ENCODE data around the gene PRKAG2. TPM values are rescaled to one million over a fixed set of nuclear protein-coding genes. Genes with fewer than 3 reads are reported as not detected.

The PRKAG2 gene
- total RNA-seq, 1 donor from 2014 or later, result 15.2 TPM

- no peak for DNase-seq
Observed at GRCh38 chr7:151726652-151727578, 150.0 kb downstream of the PRKAG2 start.

DNA sequence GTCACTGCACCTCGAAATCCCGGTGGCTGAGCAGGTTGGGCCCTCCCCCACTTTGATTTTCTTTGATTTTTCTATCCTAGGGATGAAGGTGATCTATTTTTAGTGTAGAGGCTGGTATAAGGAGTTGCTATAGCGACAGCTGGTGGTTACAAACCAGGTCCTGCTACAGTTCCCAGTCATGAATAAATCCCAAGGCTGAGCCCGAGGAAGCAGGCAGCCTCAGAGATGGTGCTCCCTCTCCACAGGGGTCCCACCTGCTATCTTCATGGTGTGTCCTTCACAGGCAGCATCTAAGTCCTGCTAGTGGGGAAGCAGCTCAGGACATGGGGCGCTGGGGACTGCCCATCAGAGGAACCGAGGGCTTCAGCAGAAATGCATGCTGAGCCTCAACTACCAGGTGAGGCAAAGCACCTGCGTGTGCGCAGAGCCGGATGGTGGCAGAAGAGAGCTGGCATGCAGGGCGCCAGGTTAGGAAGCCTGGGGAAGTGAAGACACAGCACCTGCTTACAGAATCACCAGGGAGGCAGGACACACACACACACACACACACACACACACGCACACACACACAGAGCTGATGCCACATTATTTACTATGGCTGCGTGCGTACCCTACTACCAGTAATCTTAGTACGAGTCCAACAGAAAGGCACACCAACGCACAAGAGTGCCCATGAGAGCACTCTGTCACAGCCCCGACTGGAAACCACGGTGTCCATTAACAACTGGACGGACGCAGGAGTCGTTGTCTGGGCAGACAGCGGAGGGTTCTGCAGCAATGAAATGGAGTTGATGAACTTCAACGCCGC, 150.9 kb downstream of the PRKAG2 start:
- no peak for DNase-seq

DNA sequence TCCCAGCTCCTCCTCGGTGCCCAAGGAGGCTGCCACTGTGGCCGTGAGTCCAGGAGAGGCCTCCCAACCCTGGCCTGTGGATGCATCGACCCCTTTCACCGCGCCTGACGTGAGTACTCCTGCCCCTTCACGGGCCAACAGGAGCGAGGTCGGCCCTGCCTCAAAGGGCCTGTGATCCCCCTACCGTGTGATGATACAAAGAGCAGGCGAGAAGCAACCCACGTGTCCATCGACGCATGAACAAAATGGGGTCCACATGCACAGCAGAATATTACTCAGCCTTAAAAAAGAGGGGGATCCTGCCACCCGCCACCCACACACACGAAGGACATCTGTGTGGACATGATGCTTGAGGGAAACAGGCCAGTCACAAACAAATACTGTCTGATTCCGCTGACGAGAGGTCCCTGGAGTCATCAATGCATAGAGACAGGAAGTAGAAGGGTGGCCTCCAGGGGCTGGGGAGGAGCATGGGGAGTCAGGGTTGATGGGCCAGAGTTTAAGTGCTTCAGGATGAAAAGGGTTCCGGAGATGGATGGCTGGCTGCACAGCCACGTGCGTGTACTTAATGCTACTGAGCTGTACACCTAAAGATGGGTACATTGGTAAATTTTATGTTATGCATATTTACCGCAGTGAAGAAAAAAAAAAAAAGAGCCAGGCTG, 151.9 kb downstream of the PRKAG2 start:
- DNase-seq, result no peak

DNA sequence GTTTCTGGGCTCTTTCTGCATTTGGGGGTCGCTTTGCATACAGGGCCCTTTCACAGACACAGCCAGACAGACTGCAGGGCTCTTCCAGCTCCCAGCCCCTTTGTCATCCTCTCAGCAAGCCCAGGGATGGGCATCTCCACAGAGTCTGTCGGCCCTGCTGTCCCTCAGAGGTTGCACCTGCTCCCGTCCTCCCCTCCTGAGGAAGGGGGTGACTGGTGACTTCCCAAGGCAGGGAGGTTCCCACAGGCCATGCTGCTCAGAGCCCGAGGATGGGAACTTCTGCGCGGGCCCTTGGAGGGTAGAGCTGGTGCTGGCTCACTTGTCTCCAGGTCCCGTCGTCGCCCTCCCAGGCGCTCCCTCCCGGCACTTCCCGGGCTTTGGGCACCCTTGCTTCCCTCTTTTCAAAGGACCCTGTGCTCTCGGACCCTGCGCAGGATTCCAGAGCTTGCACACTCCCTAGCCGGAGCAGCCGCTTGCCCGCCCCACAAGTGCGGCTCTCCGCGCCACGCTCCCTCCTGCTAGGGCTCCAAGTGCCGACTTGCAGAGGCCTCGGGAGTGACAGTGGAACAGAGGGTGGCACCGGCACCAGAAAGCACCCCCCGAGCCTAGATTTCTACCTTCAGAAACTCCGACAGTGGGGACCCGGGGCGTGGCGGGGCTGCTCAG, 152.5 kb downstream of the PRKAG2 start:
- DNase-seq, result no peak

DNA sequence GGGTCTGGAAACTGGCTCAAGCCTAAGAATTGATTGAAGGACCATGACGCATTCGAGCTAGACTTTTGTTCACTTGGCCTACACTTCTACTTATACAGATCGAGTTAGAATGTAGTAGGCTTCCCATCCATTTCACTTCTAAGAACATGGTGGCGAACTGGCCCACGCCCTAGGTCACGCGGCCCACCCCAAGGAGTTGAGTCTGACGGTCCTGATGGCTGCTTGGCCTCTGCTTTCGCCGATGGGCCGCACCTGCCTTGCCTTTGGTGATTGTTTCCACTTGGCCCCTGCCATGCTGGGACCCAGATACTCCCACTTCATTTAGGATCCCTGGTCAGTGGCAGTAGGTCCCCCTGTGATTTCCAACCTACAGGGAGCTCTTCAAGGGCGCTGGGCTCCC, 153.6 kb downstream of the PRKAG2 start:
- no peak for DNase-seq

DNA sequence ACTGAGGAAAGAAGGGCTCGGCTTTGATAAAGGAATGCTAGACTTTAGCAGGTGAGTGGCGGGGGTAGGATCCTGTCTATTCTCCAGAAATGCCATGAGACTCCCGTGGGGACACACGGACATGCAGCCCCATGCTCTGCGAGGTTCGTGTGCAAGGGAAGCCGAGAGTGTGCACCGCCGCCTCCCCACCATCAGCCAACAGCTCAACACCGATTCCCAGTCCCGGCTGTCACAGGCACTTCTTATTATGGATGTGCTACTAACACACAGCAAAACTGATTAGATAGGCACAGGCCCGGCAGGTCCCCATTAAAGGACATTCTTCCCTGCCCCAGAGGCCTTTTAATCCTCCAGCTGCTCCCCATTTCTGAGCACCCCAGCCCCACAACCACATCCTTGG, 154.4 kb downstream of the PRKAG2 start:
- no peak for DNase-seq

DNA sequence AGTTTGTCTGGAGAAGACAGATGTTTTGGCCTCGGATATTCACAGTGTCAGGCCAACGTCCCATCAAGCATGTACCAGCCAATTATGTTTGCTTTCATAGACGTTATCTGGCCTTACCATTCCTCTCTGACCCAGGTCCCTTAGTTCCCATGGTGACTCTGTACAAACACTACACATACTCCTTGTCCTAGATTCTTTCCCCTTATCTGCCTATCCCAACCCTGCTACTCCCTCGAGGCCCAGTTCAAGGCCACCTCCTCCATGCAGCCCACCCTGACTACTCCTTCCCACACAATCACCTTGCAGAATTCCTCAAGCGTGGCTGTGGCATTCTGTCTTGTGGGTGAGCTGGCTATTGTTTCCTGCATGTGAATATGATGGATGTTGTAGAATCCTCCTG, 155.2 kb downstream of the PRKAG2 start:
- no peak for DNase-seq

DNA sequence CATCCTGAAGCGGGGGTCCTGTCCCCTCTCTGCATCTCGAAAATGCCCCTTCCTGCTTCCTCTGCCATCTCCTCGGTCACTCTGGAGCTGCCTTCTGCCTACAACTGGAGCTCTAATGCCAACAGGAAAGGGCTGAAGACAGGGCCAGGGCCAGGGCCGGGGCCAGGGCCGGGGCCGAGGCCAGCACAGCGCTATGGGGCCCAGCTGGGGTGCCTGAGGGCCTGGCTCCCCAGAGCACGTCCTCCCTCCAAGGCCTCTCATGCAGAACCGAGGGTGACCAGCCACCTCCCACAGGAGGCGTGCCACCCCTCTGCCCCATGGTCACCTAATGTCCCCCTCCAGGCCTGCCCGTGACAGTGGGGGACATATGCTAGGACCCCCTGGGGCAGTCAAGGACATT, 155.7 kb downstream of the PRKAG2 start:
- no peak for DNase-seq

- no peak for DNase-seq
Observed at GRCh38 chr7:151720280-151720679, 156.6 kb downstream of the PRKAG2 start.

DNA sequence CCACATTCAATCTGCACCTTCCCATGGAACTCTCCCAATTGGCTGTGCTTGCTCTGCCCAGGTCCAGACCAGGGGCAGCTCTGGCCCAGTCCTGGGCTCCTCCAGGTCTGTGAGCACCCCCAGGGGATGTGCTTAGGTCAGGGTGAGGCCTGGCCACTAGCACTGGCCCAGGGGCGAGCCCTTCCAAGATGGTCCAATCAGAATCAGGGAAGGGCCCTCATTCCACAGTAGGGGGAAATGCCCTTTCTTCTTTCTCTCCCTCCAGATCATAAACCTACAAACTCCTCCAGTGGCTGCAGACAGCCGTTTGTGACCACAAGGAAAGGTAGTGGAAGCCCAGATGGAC, 157.0 kb downstream of the PRKAG2 start:
- no peak for DNase-seq

DNA sequence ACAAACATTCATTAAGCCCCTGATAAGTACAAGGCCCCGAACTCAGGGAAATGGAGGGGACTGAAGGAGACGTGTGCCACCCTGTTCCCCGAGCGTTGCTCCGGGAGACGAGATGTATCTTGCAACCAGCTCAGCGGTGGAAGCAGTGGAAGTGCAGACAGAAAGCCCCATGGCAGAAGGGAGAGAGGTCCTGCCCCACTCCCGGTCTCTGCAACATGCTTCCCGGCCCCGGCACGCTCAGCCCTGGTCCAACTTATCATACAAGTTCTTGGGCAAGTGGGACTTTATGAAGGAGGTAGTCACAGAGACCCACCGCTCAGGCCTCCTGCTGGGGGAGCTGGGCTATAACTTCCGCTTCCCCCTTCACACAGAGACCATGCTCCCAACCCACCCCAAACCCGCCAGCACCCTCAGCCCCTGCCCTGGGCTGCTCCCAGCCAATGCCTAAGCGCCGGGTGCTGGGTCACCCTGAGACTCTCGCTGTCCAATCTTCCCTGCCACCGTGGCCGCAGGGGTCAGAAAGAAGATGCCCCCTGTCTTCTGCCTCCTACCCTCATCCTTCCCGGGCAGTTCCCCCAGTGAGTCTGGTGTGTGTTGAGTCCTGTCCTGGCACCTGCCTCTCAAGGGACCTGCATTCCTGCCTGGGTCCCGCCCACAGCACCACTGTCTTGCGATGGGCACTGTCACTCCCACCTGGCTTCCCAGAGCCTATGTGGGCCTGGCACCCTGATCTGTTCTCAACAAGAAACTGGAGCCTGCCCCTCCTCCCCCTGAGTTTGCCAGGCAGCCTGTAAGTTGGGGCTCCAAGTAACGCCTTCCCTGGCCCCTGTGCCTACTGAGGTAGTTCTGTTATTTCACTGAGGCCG, 157.7 kb downstream of the PRKAG2 start:
- no peak for DNase-seq

GRCh38 chr7:151717918-151718317, 159.0 kb downstream of the PRKAG2 start:
- no peak for DNase-seq

- DNase-seq, result no peak
Observed at GRCh38 chr7:151717415-151717814, 159.5 kb downstream of the PRKAG2 start.

- no peak for DNase-seq
Observed at GRCh38 chr7:151716323-151716722, 160.6 kb downstream of the PRKAG2 start.

DNA sequence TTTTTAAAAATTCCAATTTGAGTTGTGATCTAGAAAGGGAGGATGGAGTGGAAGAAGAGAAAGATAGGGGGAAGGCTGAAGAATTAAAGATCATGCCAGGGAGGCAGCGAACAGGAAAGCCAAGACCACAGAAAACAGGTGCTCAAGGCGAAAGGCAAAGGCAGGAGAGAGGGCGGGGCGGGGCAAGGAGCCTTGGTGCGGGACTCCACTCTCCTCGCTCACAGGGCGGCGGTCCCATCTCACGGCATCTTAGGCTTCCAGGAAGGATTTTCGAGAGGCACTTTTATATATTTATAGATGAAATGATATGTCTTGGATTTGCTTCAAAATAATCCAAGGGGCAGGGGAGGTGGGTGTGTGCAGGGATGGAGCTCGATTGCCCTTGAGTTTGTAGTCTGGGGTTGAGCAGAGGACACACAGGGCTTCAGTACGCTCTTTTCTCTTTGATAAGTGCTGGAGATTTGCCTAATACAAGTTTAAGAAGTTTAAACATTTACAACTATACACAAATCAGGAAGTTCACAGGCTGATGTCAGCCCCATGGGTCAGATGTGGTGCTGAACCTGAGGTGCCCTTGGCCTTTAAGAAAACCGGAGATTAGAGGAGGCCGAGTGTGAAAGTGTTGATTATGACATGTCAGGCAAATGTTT, 161.1 kb downstream of the PRKAG2 start:
- no peak for DNase-seq

DNA sequence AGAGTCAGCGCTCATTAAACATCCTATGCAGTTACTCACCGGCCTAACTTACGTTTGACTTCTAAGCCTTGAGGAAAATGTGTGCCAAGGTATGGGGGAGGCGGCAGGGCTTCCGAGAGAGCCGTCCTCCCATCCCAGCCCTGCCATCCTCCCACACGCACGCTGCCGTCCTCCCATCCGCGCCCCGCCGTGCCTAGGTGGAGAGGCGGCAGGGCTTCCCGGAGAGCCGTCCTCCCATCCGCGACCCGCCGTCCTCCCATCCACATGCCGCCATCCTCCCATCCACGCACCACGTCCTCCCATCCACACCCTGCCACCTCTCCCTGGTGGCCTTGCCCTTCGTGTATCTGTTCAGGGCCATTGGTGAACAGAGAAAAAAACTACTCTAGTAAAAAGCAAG, 162.7 kb downstream of the PRKAG2 start:
- no peak for DNase-seq

DNA sequence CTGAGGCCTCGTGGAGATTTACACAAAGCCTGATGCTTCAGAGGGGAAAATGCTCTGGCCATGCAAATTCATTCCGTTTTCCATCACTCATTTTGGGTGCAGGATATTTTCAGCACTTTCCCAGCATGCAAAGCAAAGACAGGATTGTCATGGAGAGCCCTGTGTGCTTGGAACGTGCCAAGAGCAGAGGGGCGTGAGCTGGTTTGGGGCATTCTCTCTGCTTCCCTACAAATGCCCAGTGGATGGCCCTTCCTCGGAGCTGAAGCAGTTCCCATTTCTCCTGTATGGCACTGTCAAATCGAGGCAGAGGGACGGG, 164.1 kb downstream of the PRKAG2 start:
- no peak for DNase-seq

- no peak for DNase-seq
Observed at GRCh38 chr7:151711906-151712809, 164.8 kb downstream of the PRKAG2 start.

GRCh38 chr7:151711435-151711872, 165.5 kb downstream of the PRKAG2 start:
- no peak for DNase-seq
